Measurements from ENCODE around the gene SLC16A4. TPM values are rescaled to one million over a fixed set of nuclear protein-coding genes. Genes with fewer than 3 reads are reported as not detected.

Gene SLC16A4
- total and polyA plus RNA-seq, 10 donors, result 1.5 to 6.9 (median 4.8) TPM

GRCh38 chr1:110364221-110364620, 26.6 kb downstream of the SLC16A4 start:
- Histone ChIP-seq H3K4me1 (peaks cover 0 to 14% (median 0%) of the 10 kb centered on the region in 6 donors), H3K4me3 (no peak overlapping the region), H3K9me3 (no peaks in the 10 kb centered on the region), H3K27ac (no peak overlapping the region), H3K27me3 (replicated peaks in 1 of 7) (no peaks in the 10 kb centered on the region), H3K36me3 (peaks cover 0 to 87% (median 26%) of the 10 kb centered on the region in 6 donors)
- no peak for TF ChIP-seq POLR2AphosphoS5 (IDR thresholded peaks at IDR 0.05)
- no peak for TF ChIP-seq CTCF (IDR thresholded peaks at IDR 0.05 in 8 of 11, conservative IDR thresholded peaks at IDR 0.05 in 3 of 11)
- no peak for TF ChIP-seq POLR2A (IDR thresholded peaks at IDR 0.05)
- DNase-seq, result no peak
- intact Hi-C loops (cut with DNase I; ENCODE audit: low total_unique reads), result no loop called here
- 95 to 99% (median 96%) methylated on average over 3 of the region's 3 CpGs for WGBS, 5 donors

- no peak overlapping the region for H3K4me3 ChIP-seq
- peaks cover 0 to 79% (median 22%) of the 10 kb centered on the region in 6 donors for H3K36me3 ChIP-seq
- peaks cover 0 to 33% (median 0%) of the 10 kb centered on the region in 6 donors for H3K4me1 ChIP-seq
- no peak overlapping the region for H3K27ac ChIP-seq
- intact Hi-C loops (cut with DNase I; ENCODE audit: low total_unique reads), result no loop called here
- 96 to 100% (median 98%) methylated on average over 1 of the region's 1 CpG for WGBS, 5 donors
- TF ChIP-seq POLR2A (IDR thresholded peaks at IDR 0.05) (no peak), CTCF (IDR thresholded peaks at IDR 0.05 in 8 of 11, conservative IDR thresholded peaks at IDR 0.05 in 3 of 11) (no peak), POLR2AphosphoS5 (IDR thresholded peaks at IDR 0.05) (no peak)
- DNase-seq, result no peak
- no peaks in the 10 kb centered on the region for H3K9me3 ChIP-seq
- no peaks in the 10 kb centered on the region for H3K27me3 ChIP-seq (replicated peaks in 1 of 7)
Measured at GRCh38 chr1:110361856-110362255, 29.0 kb downstream of the SLC16A4 start.

GRCh38 chr1:110360431-110360830, 30.4 kb downstream of the SLC16A4 start:
- Histone ChIP-seq H3K27ac (no peak overlapping the region), H3K4me3 (no peak overlapping the region), H3K27me3 (replicated peaks in 1 of 7) (no peaks in the 10 kb centered on the region), H3K9me3 (no peaks in the 10 kb centered on the region), H3K4me1 (peaks cover 0 to 42% (median 0%) of the 10 kb centered on the region in 6 donors), H3K36me3 (peaks cover 0 to 79% (median 23%) of the 10 kb centered on the region in 6 donors)
- DNase-seq, result no peak
- 82 to 95% (median 90%) methylated on average over 2 of the region's 2 CpGs for WGBS, 5 donors
- TF ChIP-seq POLR2A (IDR thresholded peaks at IDR 0.05), result no peak
- no peak for TF ChIP-seq POLR2AphosphoS5 (IDR thresholded peaks at IDR 0.05)
- TF ChIP-seq CTCF (IDR thresholded peaks at IDR 0.05 in 8 of 11, conservative IDR thresholded peaks at IDR 0.05 in 3 of 11), result no peak
- intact Hi-C loops (cut with DNase I; ENCODE audit: low total_unique reads), result no loop called here

GRCh38 chr1:110356379-110356778, 34.4 kb downstream of the SLC16A4 start:
- intact Hi-C loops (cut with DNase I; ENCODE audit: low total_unique reads), result no loop called here
- no peak overlapping the region for H3K27ac ChIP-seq
- H3K4me3 ChIP-seq, result no peak overlapping the region
- no peak for TF ChIP-seq POLR2A (IDR thresholded peaks at IDR 0.05)
- no peak for TF ChIP-seq POLR2AphosphoS5 (IDR thresholded peaks at IDR 0.05)
- TF ChIP-seq CTCF (IDR thresholded peaks at IDR 0.05 in 8 of 11, conservative IDR thresholded peaks at IDR 0.05 in 3 of 11), result no peak
- no peaks in the 10 kb centered on the region for H3K27me3 ChIP-seq (replicated peaks in 1 of 7)
- no peaks in the 10 kb centered on the region for H3K9me3 ChIP-seq
- DNase-seq, result no peak
- 88 to 95% (median 91%) methylated on average over 2 of the region's 2 CpGs for WGBS, 5 donors
- peaks cover 0 to 71% (median 19%) of the 10 kb centered on the region in 6 donors for H3K36me3 ChIP-seq
- peaks cover 0 to 73% (median 8%) of the 10 kb centered on the region in 6 donors for H3K4me1 ChIP-seq

All from spleen (tissue), 11 donors.